Hippocampal formation (tissue), 2 donors: ENCODE data around the gene KXD1.
"Not testable (repeated sequence)": the region's sequence is repeated elsewhere in the genome, so short reads cannot be mapped to it uniquely, and the experiment has no call there.

Experiments
- DNase-seq, 2 donors: peaks; one replicate each; lab custom pipeline; 2025; lab: John Stamatoyannopoulos, UW

The KXD1 gene

GRCh38 chr19:18580311-18580710 lies 22.6 kb downstream of the KXD1 start:
- DNase-seq = no peak

GRCh38 chr19:18586306-18586705 lies 28.6 kb downstream of the KXD1 start:
- DNase-seq = no peak

- DNase-seq = no peak
These were observed 29.9 kb downstream of the KXD1 start for GRCh38 chr19:18587561-18587960.

GRCh38 chr19:18587962-18588610 lies 30.4 kb downstream of the KXD1 start:
- DNase-seq = no peak

- DNase-seq = peak; percentile 60 to 79
These were observed 31.1 kb downstream of the KXD1 start, which contains the start of gene REX1BD for GRCh38 chr19:18588611-18589379. Gene REX1BD (plus strand): TSS chr19:18588798. CDS start chr19:18588802, 4 bp downstream.

- DNase-seq = peak in 1 of 2 donors; percentile 61
These were observed 32.0 kb downstream of the KXD1 start for GRCh38 chr19:18589380-18590272.

GRCh38 chr19:18590273-18591272 lies 32.9 kb downstream of the KXD1 start:
- peak; percentile 77 to 80 for DNase-seq

GRCh38 chr19:18591735-18592385 lies 34.2 kb downstream of the KXD1 start:
- DNase-seq = no peak

GRCh38 chr19:18592732-18593131 lies 35.1 kb downstream of the KXD1 start:
- DNase-seq = not testable (repeated sequence)

- no peak for DNase-seq
These were observed 35.9 kb downstream of the KXD1 start for GRCh38 chr19:18593367-18594095.

- DNase-seq = peak in 1 of 2 donors; percentile 24
These were observed 36.6 kb downstream of the KXD1 start for GRCh38 chr19:18594096-18594823.

GRCh38 chr19:18594824-18595373 lies 37.2 kb downstream of the KXD1 start:
- DNase-seq = no peak

- DNase-seq = no peak
These were observed 37.8 kb downstream of the KXD1 start for GRCh38 chr19:18595475-18595874.

GRCh38 chr19:18596752-18597157 lies 39.1 kb downstream of the KXD1 start:
- no peak for DNase-seq

- no peak for DNase-seq
These were observed 40.4 kb downstream of the KXD1 start for GRCh38 chr19:18597809-18598660.

GRCh38 chr19:18599485-18599884 lies 41.8 kb downstream of the KXD1 start:
- no peak for DNase-seq

GRCh38 chr19:18600692-18601397 lies 43.2 kb downstream of the KXD1 start:
- not testable (repeated sequence) for DNase-seq
